HEK293 (cell line): ENCODE data around the gene TIMM50.
A peak's percentile ranks its signal among the peaks of the same experiment; 100 is the strongest.

ENCODE experiments used
- FEZF1 ChIP-seq: fragments of 450-650 bp; formaldehyde crosslinking; IDR thresholded peaks from 2 replicates; pipeline ENCODE4 v1.5.1; 2016; ENCODE audit warnings: missing biosample characterization, missing genetic modification characterization
- GFI1B ChIP-seq: fragments of 450-650 bp; formaldehyde crosslinking; IDR thresholded peaks from 2 replicates; pipeline ENCODE4 v1.5.1; 2016; ENCODE audit warnings: missing biosample characterization, missing genetic modification characterization
- GLIS2 ChIP-seq: fragments of 450-650 bp; formaldehyde crosslinking; IDR thresholded peaks from 2 replicates; pipeline ENCODE4 v1.5.1; 2016; ENCODE audit warnings: missing biosample characterization, missing genetic modification characterization
- KLF16 ChIP-seq: fragments of 450-650 bp; formaldehyde crosslinking; IDR thresholded peaks from 2 replicates; pipeline ENCODE4 v1.5.1; 2017; ENCODE audit warnings: missing biosample characterization, missing genetic modification characterization
- OVOL3 ChIP-seq: fragments of 450-650 bp; formaldehyde crosslinking; IDR thresholded peaks from 2 replicates; pipeline ENCODE4 v1.5.1; 2016; ENCODE audit warnings: missing biosample characterization, missing genetic modification characterization
- PRDM4 ChIP-seq: fragments of 450-650 bp; formaldehyde crosslinking; IDR thresholded peaks from 2 replicates; pipeline ENCODE4 v1.5.1; 2017; ENCODE audit warnings: missing biosample characterization, missing genetic modification characterization
- RBAK ChIP-seq: fragments of 450-650 bp; formaldehyde crosslinking; IDR thresholded peaks from 2 replicates; pipeline ENCODE4 v1.5.1; 2016; ENCODE audit warnings: missing biosample characterization, missing genetic modification characterization
- SCRT1 ChIP-seq: fragments of 450-650 bp; formaldehyde crosslinking; IDR thresholded peaks from 2 replicates; pipeline ENCODE4 v1.5.1; 2016; ENCODE audit warnings: missing biosample characterization, missing genetic modification characterization, borderline replicate concordance
- WT1 ChIP-seq: fragments of 450-650 bp; formaldehyde crosslinking; IDR thresholded peaks from 2 replicates; pipeline ENCODE4 v1.5.1; 2016; ENCODE audit warnings: missing biosample characterization, missing genetic modification characterization
- ZBTB1 ChIP-seq: fragments of 450-650 bp; formaldehyde crosslinking; IDR thresholded peaks from 2 replicates; pipeline ENCODE4 v1.5.1; 2016; ENCODE audit warnings: missing biosample characterization, missing genetic modification characterization
- ZBTB44 ChIP-seq: fragments of 450-650 bp; IDR thresholded peaks from 2 replicates; pipeline ENCODE4 v1.5.1; 2018; ENCODE audit warnings: missing biosample characterization, mild to moderate bottlenecking, missing genetic modification characterization
- ZBTB49 ChIP-seq: fragments of 450-650 bp; formaldehyde crosslinking; IDR thresholded peaks from 2 replicates; pipeline ENCODE4 v1.5.1; 2016; ENCODE audit warnings: missing biosample characterization, missing genetic modification characterization, low read depth
- ZBTB8A ChIP-seq: fragments of 450-650 bp; formaldehyde crosslinking; IDR thresholded peaks from 2 replicates; pipeline ENCODE4 v1.5.1; 2016; ENCODE audit warnings: missing biosample characterization, missing genetic modification characterization
- ZFP37 ChIP-seq: fragments of 450-650 bp; formaldehyde crosslinking; IDR thresholded peaks from 2 replicates; pipeline ENCODE4 v1.5.1; 2016; ENCODE audit warnings: missing biosample characterization, missing genetic modification characterization
- ZIC2 ChIP-seq: fragments of 450-650 bp; formaldehyde crosslinking; IDR thresholded peaks from 2 replicates; pipeline ENCODE4 v1.5.1; 2016; ENCODE audit warnings: missing biosample characterization, missing genetic modification characterization
- ZNF121 ChIP-seq: fragments of 450-650 bp; formaldehyde crosslinking; IDR thresholded peaks from 2 replicates; pipeline ENCODE4 v1.5.1; 2016; ENCODE audit warnings: missing biosample characterization, missing genetic modification characterization
- ZNF155 ChIP-seq: fragments of 450-650 bp; formaldehyde crosslinking; IDR thresholded peaks from 2 replicates; pipeline ENCODE4 v1.5.1; 2016; ENCODE audit warnings: missing biosample characterization, missing genetic modification characterization
- ZNF2 ChIP-seq: fragments of 450-650 bp; formaldehyde crosslinking; IDR thresholded peaks from 2 replicates; pipeline ENCODE4 v1.5.1; 2016; ENCODE audit warnings: missing biosample characterization, missing genetic modification characterization
- ZNF311 ChIP-seq: fragments of 450-650 bp; formaldehyde crosslinking; IDR thresholded peaks from 2 replicates; pipeline ENCODE4 v1.5.1; 2017; ENCODE audit warnings: missing biosample characterization, missing genetic modification characterization, borderline replicate concordance
- ZNF335 ChIP-seq: fragments of 450-650 bp; formaldehyde crosslinking; conservative IDR thresholded peaks from 2 replicates; pipeline ENCODE4 v1.5.1; 2016; ENCODE audit warnings: missing biosample characterization, missing genetic modification characterization
- ZNF354C ChIP-seq: fragments of 450-650 bp; formaldehyde crosslinking; IDR thresholded peaks from 2 replicates; pipeline ENCODE4 v1.5.1; 2016; ENCODE audit warnings: missing biosample characterization, missing genetic modification characterization, low read depth, borderline replicate concordance
- ZNF398 ChIP-seq: fragments of 450-650 bp; formaldehyde crosslinking; IDR thresholded peaks from 2 replicates; pipeline ENCODE4 v1.5.1; 2017; ENCODE audit warnings: missing biosample characterization, missing genetic modification characterization
- ZNF404 ChIP-seq: fragments of 450-650 bp; formaldehyde crosslinking; IDR thresholded peaks from 2 replicates; pipeline ENCODE4 v1.5.1; 2017; ENCODE audit warnings: missing biosample characterization, missing genetic modification characterization
- ZNF529 ChIP-seq: fragments of 450-650 bp; formaldehyde crosslinking; IDR thresholded peaks from 2 replicates; pipeline ENCODE4 v1.5.1; 2017; ENCODE audit warnings: missing genetic modification characterization, missing biosample characterization; ENCODE audit not compliant: insufficient replicate concordance
- ZNF555 ChIP-seq: fragments of 450-650 bp; formaldehyde crosslinking; conservative IDR thresholded peaks from 2 replicates; pipeline ENCODE4 v1.5.1; 2017; ENCODE audit warnings: missing biosample characterization, mild to moderate bottlenecking, missing genetic modification characterization, inconsistent platforms
- ZNF560 ChIP-seq: fragments of 450-650 bp; formaldehyde crosslinking; IDR thresholded peaks from 2 replicates; pipeline ENCODE4 v1.5.1; 2017; ENCODE audit warnings: missing biosample characterization, missing genetic modification characterization, borderline replicate concordance
- ZNF585B ChIP-seq: fragments of 450-650 bp; formaldehyde crosslinking; IDR thresholded peaks from 2 replicates; pipeline ENCODE4 v1.5.1; 2016; ENCODE audit warnings: missing biosample characterization, missing genetic modification characterization
- ZNF645 ChIP-seq: fragments of 450-650 bp; formaldehyde crosslinking; IDR thresholded peaks from 2 replicates; pipeline ENCODE4; 2016; ENCODE audit warnings: missing biosample characterization, missing genetic modification characterization
- ZNF843 ChIP-seq: fragments of 450-650 bp; formaldehyde crosslinking; IDR thresholded peaks from 2 replicates; pipeline ENCODE4 v1.5.1; 2016; ENCODE audit warnings: missing biosample characterization, missing genetic modification characterization
- ZXDB ChIP-seq: fragments of 450-650 bp; formaldehyde crosslinking; IDR thresholded peaks from 2 replicates; pipeline ENCODE4 v1.5.1; 2016; ENCODE audit warnings: missing biosample characterization, missing genetic modification characterization

The TIMM50 gene

GRCh38 chr19:39532233-39533002, 51.8 kb downstream of the TIMM50 start, which contains the start of gene EID2B (continued):
- TF ChIP-seq PRDM4 (0 out of 2 replicates have a peak, but pooled peaks have one; percentile 8), KLF16 (tag by site-specific recombination) (peak; percentile 80; the same call in 1 of the 2 replicates), ZNF560 (tag by site-specific recombination) (no peak), ZBTB44 (tag by site-specific recombination) (no peak), ZIC2 (tag by site-specific recombination) (peak; percentile 30), ZNF555 (tag by site-specific recombination) (no peak), ZNF335 (peak; percentile 98), OVOL3 (tag by site-specific recombination) (peak; percentile 99), GFI1B (tag by site-specific recombination) (0 out of 2 replicates have a peak, but pooled peaks have one; percentile 3), ZNF398 (no peak), ZNF843 (tag by site-specific recombination) (peak; percentile 49; the same call in 1 of the 2 replicates), ZNF585B (tag by site-specific recombination) (no peak), ZNF529 (no peak), SCRT1 (peak; percentile 97), ZXDB (peak; percentile 79), ZNF645 (tag by site-specific recombination) (no peak), ZBTB49 (tag by site-specific recombination) (no peak), WT1 (tag by site-specific recombination) (no peak), ZNF2 (tag by site-specific recombination) (peak; percentile 83), GLIS2 (tag by site-specific recombination) (peak; percentile 98), FEZF1 (tag by site-specific recombination) (no peak), ZNF354C (no peak), ZBTB8A (peak; percentile 31), ZNF404 (tag by site-specific recombination) (no peak), ZBTB1 (tag by site-specific recombination) (no peak), ZNF121 (tag by site-specific recombination) (peak; percentile 96), ZNF155 (tag by site-specific recombination) (no peak), ZFP37 (tag by site-specific recombination) (peak; percentile 96), ZNF311 (no peak), RBAK (no peak)
